KMS-11 (cell line): ENCODE measurements around the gene HAUS8.
"Not testable (repeated sequence)": the region's sequence is repeated elsewhere in the genome, so short reads cannot be mapped to it uniquely, and the experiment has no call there.

Experiments
- H2AFZ ChIP-seq: fragments of 200-600 bp; sonication (generic); 2 replicates; pipeline ENCODE4 v1.6.1; 2016; ENCODE audit warnings: antibody characterized with exemption, mixed run types, low read depth
- H3K27ac ChIP-seq: fragments of 200-600 bp; sonication (generic); 2 replicates; pipeline ENCODE4 v1.6.1; 2016; ENCODE audit warnings: mild to moderate bottlenecking, mixed run types
- H3K27me3 ChIP-seq: fragments of 200-600 bp; sonication (generic); 2 replicates; pipeline ENCODE4 v1.6.1; 2017; ENCODE audit warnings: mild to moderate bottlenecking, low read depth, mixed run types, moderate library complexity; ENCODE audit not compliant: insufficient read depth
- H3K36me3 ChIP-seq: fragments of 200-600 bp; sonication (generic); 2 replicates; pipeline ENCODE4 v1.6.1; 2017; ENCODE audit warnings: mild to moderate bottlenecking, mixed run types; ENCODE audit not compliant: insufficient read depth
- H3K4me1 ChIP-seq: fragments of 200-600 bp; sonication (generic); 2 replicates; pipeline ENCODE4 v1.6.1; 2016; ENCODE audit warnings: mild to moderate bottlenecking, low read depth, mixed run types; ENCODE audit not compliant: poor library complexity, severe bottlenecking
- H3K4me2 ChIP-seq: fragments of 200-600 bp; sonication (generic); 2 replicates; pipeline ENCODE4 v1.7.0; 2016; ENCODE audit warnings: mild to moderate bottlenecking, mixed run types
- H3K4me3 ChIP-seq: fragments of 200-600 bp; sonication (generic); IDR thresholded peaks from 2 replicates; pipeline ENCODE4 v1.6.1; 2017; ENCODE audit warnings: low read depth, low read length, mixed read lengths; ENCODE audit not compliant: insufficient read depth
- H3K79me2 ChIP-seq: fragments of 200-600 bp; sonication (generic); 2 replicates; pipeline ENCODE4 v1.6.1; 2016; ENCODE audit warnings: low read depth, mixed run types; ENCODE audit not compliant: insufficient read depth
- H3K9ac ChIP-seq: fragments of 200-600 bp; sonication (generic); 2 replicates; pipeline ENCODE4 v1.6.1; 2016; ENCODE audit warnings: mild to moderate bottlenecking, mixed run types
- H4K20me1 ChIP-seq: fragments of 200-600 bp; sonication (generic); 2 replicates; pipeline ENCODE4 v1.6.1; 2016; ENCODE audit warnings: mild to moderate bottlenecking, mixed run types; ENCODE audit not compliant: insufficient read depth
- CTCF ChIP-seq: fragments of 200-600 bp; sonication (generic); conservative IDR thresholded peaks from 2 replicates; pipeline ENCODE4 v1.6.1; 2017; ENCODE audit warnings: low read depth, mild to moderate bottlenecking, antibody characterized with exemption, low read length, moderate library complexity, mixed read lengths

Gene HAUS8

DNA sequence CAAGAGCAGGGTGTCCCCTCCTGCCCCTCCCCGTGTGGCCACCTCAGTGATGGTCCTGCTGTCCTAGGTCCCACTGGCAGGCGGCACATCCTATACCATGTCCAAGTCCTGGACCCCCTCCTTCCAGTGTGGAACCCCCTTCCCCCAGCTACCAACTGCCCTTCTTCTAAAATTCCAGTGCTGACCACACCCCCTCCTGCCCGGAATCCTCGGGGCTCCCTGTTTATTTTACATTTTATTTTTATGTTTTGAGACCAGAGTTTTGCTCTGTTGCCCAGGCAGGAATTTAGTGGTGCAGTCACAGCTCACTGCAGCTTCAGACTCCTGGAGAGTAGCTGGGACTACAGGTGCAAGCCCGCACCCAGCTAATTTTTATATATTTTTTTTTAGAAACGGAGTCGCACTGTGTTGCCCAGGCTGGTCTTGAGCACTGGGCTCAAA lies 47.7 kb downstream of the HAUS8 start:
- Histone ChIP-seq H3K36me3 (no peaks in the 10 kb centered on the region), H3K79me2 (no peaks in the 10 kb centered on the region), H3K4me2 (no peak overlapping the region), H3K4me1 (no peaks in the 10 kb centered on the region), H3K9ac (no peak overlapping the region), H4K20me1 (no peaks in the 10 kb centered on the region), H3K4me3 (no peak overlapping the region), H2AFZ (no peak overlapping the region), H3K27me3 (peaks cover 12% of the 10 kb centered on the region; the same call in 1 of the 2 replicates), H3K27ac (no peak overlapping the region)
- TF ChIP-seq CTCF = no peak

DNA sequence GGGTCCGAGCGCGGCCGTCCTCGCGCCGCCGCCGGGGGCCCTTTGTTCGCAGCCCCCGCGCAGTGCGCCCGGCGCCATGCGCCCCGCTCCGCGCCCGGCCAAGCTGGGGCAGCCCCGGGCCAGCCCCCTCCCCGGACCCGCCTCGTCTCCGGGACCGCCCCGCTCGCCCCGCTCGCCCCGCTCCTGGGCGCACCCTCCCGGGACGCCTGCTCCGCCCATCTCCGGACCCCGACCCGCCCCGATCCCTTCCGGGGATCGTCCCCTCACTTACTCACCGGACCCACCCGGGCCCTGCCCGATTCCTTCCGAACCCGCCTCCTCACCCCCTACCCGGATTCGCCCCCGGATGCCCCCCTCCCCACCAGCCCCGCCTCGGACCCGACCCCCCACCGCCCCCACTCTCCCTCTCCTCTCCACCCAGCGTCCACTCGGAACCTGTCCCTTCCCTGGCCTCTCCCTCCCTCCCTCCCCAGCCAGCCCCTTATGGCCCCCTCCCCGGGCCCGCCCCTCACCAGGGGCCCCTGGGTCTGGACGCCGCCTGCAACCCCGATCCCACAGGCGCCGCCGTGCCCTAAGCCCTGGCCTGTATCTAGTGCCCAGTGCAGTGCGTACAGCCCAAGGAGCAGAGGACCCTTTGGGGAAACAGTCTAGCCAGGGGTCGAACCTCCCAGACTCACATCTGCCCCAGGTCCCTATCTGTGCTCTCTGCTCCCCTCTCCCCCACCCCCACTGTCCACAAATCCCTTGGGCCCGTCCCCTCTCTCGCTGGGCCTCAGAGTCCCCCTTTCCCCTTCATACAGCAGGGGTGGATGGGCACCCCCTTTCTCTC lies 48.3 kb downstream of the HAUS8 start, which contains the start of gene CPAMD8:
Gene CPAMD8 (minus strand): TSS at position 105 of the 829 bp plus-strand sequence. CDS start 168 bp downstream, outside the sequence.
- Histone ChIP-seq H3K4me2 (no peak within 1 kb of the TSS), H3K79me2 (no peaks in the 10 kb centered on the region), H3K9ac (no peak within 1 kb of the TSS), H3K27me3 (peaks cover 7% of the 10 kb centered on the region; the same call in 1 of the 2 replicates), H4K20me1 (no peaks in the 10 kb centered on the region), H3K4me1 (no peaks in the 10 kb centered on the region), H3K36me3 (no peaks in the 10 kb centered on the region), H3K27ac (no peak within 1 kb of the TSS), H2AFZ (no peak within 1 kb of the TSS), H3K4me3 (no peak within 1 kb of the TSS)
- no peak for TF ChIP-seq CTCF

GRCh38 chr19:17025991-17026658 lies 49.1 kb downstream of the HAUS8 start:
- Histone ChIP-seq H3K79me2 (no peaks in the 10 kb centered on the region), H2AFZ (no peak overlapping the region), H3K4me1 (no peaks in the 10 kb centered on the region), H3K9ac (no peak overlapping the region), H3K27ac (no peak overlapping the region), H3K4me2 (no peak overlapping the region), H3K27me3 (peaks cover 7% of the 10 kb centered on the region; the same call in 1 of the 2 replicates), H3K36me3 (no peaks in the 10 kb centered on the region), H3K4me3 (no peak overlapping the region), H4K20me1 (no peaks in the 10 kb centered on the region)
- TF ChIP-seq CTCF = no peak

GRCh38 chr19:17025361-17025760 lies 49.9 kb downstream of the HAUS8 start:
- Histone ChIP-seq H2AFZ (no peak overlapping the region), H3K4me1 (no peaks in the 10 kb centered on the region), H4K20me1 (no peaks in the 10 kb centered on the region), H3K4me2 (no peak overlapping the region), H3K79me2 (no peaks in the 10 kb centered on the region), H3K27me3 (peaks cover 7% of the 10 kb centered on the region; the same call in 1 of the 2 replicates), H3K9ac (no peak overlapping the region), H3K27ac (no peak overlapping the region), H3K4me3 (no peak overlapping the region), H3K36me3 (no peaks in the 10 kb centered on the region)
- TF ChIP-seq CTCF = no peak

DNA sequence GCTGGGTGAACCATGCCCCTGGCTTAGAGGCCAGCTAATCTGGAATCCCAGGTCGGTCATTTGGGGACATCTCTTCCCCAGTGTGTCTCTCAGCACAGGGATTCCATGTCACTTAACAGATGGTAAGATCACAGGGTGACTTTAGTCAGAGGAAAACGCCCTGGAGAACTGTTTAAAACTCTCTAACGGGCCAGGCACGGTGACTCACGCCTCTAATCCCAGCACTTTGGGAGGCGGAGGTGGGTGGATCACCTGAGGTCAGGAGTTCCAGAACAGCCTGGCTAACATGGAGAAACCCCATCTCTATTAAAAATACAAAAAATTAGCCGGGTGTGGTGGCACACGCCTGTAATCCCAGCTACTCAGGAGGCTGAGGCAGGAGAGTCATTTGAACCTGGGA lies 50.3 kb downstream of the HAUS8 start:
- not testable (repeated sequence) for H3K4me1 ChIP-seq, H3K79me2 ChIP-seq, H3K27ac ChIP-seq, H3K4me3 ChIP-seq, H2AFZ ChIP-seq, H3K36me3 ChIP-seq, H4K20me1 ChIP-seq, H3K4me2 ChIP-seq, H3K9ac ChIP-seq, H3K27me3 ChIP-seq
